Vagina (tissue), 2 donors: ENCODE results near the gene MXRA7. TPM values are rescaled to one million over a fixed set of nuclear protein-coding genes. Genes with fewer than 3 reads are reported as not detected.

Experiments
- DNase-seq, 2 donors: peaks; one replicate each; pipeline ENCODE4 v3.0.0-alpha.2; 2017; ENCODE audit errors: extremely low spot score in 2 of 2
- H3K27ac ChIP-seq: fragments of 200-600 bp; sonication (generic); one replicate; pipeline ENCODE4 v1.5.1; 2019
- H3K27me3 ChIP-seq: fragments of 200-600 bp; sonication (generic); one replicate; pipeline ENCODE4 v1.5.1; 2019
- H3K36me3 ChIP-seq, 2 donors: fragments of 200-600 bp; sonication (generic); one replicate each; pipeline ENCODE4 v1.5.1; 2017 to 2019
- H3K4me1 ChIP-seq: fragments of 200-600 bp; sonication (generic); one replicate; pipeline ENCODE4 v1.5.1; 2019
- H3K4me3 ChIP-seq, 2 donors: fragments of 200-600 bp; sonication (generic); 1 replicate in 1 of 2; 2 replicates in 1 of 2; pipeline ENCODE4 v1.5.1; 2016 to 2019
- H3K9me3 ChIP-seq: fragments of 200-600 bp; sonication (generic); one replicate; pipeline ENCODE4 v1.5.1; 2019
- CTCF ChIP-seq, 3 experiments: fragments of 450-650 bp in 2 of 3; fragments of 200-600 bp in 1 of 3; sonication (generic) in 1 of 3; IDR thresholded peaks; one replicate each; pipeline ENCODE4 v1.5.1; 2017 to 2019; ENCODE audit warnings: antibody characterized with exemption in 3 of 3, mild to moderate bottlenecking in 2 of 3, moderate library complexity in 2 of 3
- POLR2A ChIP-seq, 2 donors: fragments of 450-650 bp; IDR thresholded peaks; one replicate each; pipeline ENCODE4 v1.6.1; 2017; ENCODE audit warnings: antibody characterized with exemption in 2 of 2, mild to moderate bottlenecking in 2 of 2, moderate library complexity in 2 of 2
- POLR2AphosphoS5 ChIP-seq, 2 donors: sonication (generic); formaldehyde crosslinking; IDR thresholded peaks; one replicate each; pipeline ENCODE4 v1.9.0; 2017; ENCODE audit warnings: antibody characterized with exemption in 2 of 2, mild to moderate bottlenecking in 2 of 2, low read depth in 1 of 2; ENCODE audit not compliant: insufficient read depth in 1 of 2
- intact Hi-C: fragments of 100-400 bp; cut with DNase I; formaldehyde crosslinking; loops from one replicate; pipeline ENCODE4 v1.15.1; 2023
- total RNA-seq: library from RNA; depleted of rRNA; stranded (reverse); fragments of >200 nt; gene quantifications from one replicate; pipeline ENCODE4 v1.2.3, GENCODE V29; 2016

Gene MXRA7
- total RNA-seq, 1 donor from 2014 or later = 114 TPM

- Histone ChIP-seq H3K36me3 (no peaks in the 10 kb centered on the region), H3K9me3 (no peaks in the 10 kb centered on the region), H3K27ac (no peak overlapping the region), H3K4me1 (no peaks in the 10 kb centered on the region), H3K27me3 (no peaks in the 10 kb centered on the region), H3K4me3 (no peak overlapping the region)
- DNase-seq = no peak
- intact Hi-C loops = no loop called here
- TF ChIP-seq POLR2AphosphoS5 (IDR thresholded peaks at IDR 0.05; ENCODE audit: insufficient read depth in 1 of 2, low read depth in 1 of 2) (no peak), POLR2A (IDR thresholded peaks at IDR 0.05) (no peak), CTCF (IDR thresholded peaks at IDR 0.05) (no peak)
These were observed 75.0 kb downstream of the MXRA7 start for GRCh38 chr17:76635659-76636360.

- H3K4me3 ChIP-seq = no peak overlapping the region
- DNase-seq = no peak
- intact Hi-C loops = no loop called here
- TF ChIP-seq CTCF (IDR thresholded peaks at IDR 0.05) (no peak), POLR2AphosphoS5 (IDR thresholded peaks at IDR 0.05; ENCODE audit: insufficient read depth in 1 of 2, low read depth in 1 of 2) (no peak), POLR2A (IDR thresholded peaks at IDR 0.05) (no peak)
- no peaks in the 10 kb centered on the region for H3K9me3 ChIP-seq
- no peak overlapping the region for H3K27ac ChIP-seq
- no peaks in the 10 kb centered on the region for H3K27me3 ChIP-seq
- no peaks in the 10 kb centered on the region for H3K36me3 ChIP-seq
- H3K4me1 ChIP-seq = no peaks in the 10 kb centered on the region
These were observed 75.7 kb downstream of the MXRA7 start for GRCh38 chr17:76635039-76635438.

GRCh38 chr17:76633628-76634328 is 77.0 kb downstream of the MXRA7 start:
- Histone ChIP-seq H3K36me3 (no peaks in the 10 kb centered on the region), H3K9me3 (no peaks in the 10 kb centered on the region), H3K27me3 (no peaks in the 10 kb centered on the region), H3K27ac (no peak overlapping the region), H3K4me1 (no peaks in the 10 kb centered on the region), H3K4me3 (no peak overlapping the region)
- intact Hi-C loops = no loop called here
- TF ChIP-seq POLR2AphosphoS5 (IDR thresholded peaks at IDR 0.05; ENCODE audit: insufficient read depth in 1 of 2, low read depth in 1 of 2) (no peak), POLR2A (IDR thresholded peaks at IDR 0.05) (no peak), CTCF (IDR thresholded peaks at IDR 0.05) (no peak)
- DNase-seq = no peak

- intact Hi-C loops = no loop called here
- no peak for DNase-seq
- TF ChIP-seq POLR2A (IDR thresholded peaks at IDR 0.05) = no peak
- TF ChIP-seq CTCF (IDR thresholded peaks at IDR 0.05) = no peak
- TF ChIP-seq POLR2AphosphoS5 (IDR thresholded peaks at IDR 0.05; ENCODE audit: insufficient read depth in 1 of 2, low read depth in 1 of 2) = no peak
- Histone ChIP-seq H3K27me3 (no peaks in the 10 kb centered on the region), H3K27ac (no peak overlapping the region), H3K36me3 (no peaks in the 10 kb centered on the region), H3K4me1 (no peaks in the 10 kb centered on the region), H3K4me3 (no peak overlapping the region), H3K9me3 (no peaks in the 10 kb centered on the region)
These were observed 78.8 kb downstream of the MXRA7 start for GRCh38 chr17:76631821-76632565.
